ENCODE measurements around the gene PLLP.

DNA sequence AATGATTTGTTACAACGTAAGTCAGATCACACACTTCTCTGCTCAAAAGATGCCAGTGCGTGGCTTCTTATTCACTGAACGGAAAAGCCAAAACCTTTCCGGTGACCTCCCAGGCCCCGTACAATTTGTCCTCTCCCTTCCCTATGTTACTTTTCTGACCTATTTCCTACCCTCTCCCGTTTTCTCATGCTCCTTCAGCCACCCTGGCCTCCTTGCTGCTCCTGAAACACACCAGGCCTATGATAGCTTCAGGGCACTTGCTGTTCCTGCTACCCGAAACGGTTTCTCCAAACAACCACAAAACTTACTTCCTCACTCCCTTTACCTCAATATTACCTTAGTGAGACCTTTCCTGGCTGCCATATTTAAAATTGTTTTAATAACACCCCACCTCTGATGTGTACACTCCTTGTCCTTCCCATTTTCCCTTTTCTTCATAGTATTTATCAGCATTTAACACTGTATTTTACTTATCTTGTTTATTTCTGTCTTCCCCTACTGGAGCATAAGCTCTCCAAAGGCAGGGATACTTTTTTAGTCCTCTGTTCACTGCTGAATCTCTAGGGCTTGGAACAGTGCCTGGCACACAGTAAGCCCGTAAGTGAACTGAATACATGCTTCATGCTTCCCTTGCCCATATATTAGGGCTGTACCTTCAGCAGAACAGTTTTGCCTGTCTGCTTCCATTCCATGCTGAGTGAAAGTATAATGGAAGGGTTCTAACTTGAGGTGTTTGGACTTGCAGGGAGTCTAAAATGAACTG lies 50.3 kb downstream of the PLLP start:
- TF ChIP-seq CTCF (IDR thresholded peaks at IDR 0.05): no peak
- TF ChIP-seq EP300 (IDR thresholded peaks at IDR 0.05): no peak
